GM21786 (cell line): Measurements from ENCODE around the gene CPNE1.

Experiments
- ATAC-seq: cut with Tn5 transposase; IDR thresholded peaks from one replicate; pipeline ENCODE4 v1.9.1; 2021; ENCODE audit not compliant: unreplicated experiment

CPNE1 gene

GRCh38 chr20:35621560-35621946, 43.1 kb downstream of the CPNE1 start:
- ATAC-seq = no peak

DNA sequence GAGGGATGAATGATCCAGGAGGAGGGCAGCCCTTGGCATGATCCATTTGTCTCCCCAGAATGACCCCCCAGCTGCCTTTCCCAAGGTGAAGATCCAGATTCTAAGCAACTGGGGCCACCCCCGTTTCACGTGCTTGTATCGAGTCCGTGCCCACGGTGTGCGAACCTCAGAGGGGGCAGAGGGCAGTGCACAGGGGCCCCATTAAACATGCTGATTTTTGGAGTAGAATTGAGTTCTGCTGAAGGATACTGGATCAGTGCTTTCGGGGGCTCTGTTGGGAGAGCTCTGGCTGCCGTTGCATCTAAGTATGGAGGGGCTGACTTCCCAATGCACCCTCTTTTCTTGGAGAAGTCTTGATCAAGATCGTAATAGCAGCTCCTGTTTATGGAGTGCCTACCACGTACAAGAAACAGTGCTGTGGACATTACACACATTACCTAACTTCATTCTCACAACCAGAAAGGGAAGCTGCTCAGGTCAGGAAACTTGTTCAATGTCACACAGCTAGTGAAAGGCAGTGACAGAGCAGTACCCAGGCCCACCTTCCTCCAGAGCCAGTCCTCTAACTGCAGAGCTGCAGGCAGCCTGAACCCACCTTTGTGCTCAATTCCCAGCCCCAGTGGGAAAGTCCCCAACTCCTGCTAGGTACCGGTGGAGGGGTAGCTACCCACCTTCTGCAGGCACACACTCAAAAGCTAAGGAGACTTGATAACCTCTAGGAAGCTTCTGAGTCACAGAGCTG, 43.7 kb downstream of the CPNE1 start:
- ATAC-seq = no peak

- peak; percentile 35 for ATAC-seq
Observed at GRCh38 chr20:35619196-35620095, 45.3 kb downstream of the CPNE1 start.

DNA sequence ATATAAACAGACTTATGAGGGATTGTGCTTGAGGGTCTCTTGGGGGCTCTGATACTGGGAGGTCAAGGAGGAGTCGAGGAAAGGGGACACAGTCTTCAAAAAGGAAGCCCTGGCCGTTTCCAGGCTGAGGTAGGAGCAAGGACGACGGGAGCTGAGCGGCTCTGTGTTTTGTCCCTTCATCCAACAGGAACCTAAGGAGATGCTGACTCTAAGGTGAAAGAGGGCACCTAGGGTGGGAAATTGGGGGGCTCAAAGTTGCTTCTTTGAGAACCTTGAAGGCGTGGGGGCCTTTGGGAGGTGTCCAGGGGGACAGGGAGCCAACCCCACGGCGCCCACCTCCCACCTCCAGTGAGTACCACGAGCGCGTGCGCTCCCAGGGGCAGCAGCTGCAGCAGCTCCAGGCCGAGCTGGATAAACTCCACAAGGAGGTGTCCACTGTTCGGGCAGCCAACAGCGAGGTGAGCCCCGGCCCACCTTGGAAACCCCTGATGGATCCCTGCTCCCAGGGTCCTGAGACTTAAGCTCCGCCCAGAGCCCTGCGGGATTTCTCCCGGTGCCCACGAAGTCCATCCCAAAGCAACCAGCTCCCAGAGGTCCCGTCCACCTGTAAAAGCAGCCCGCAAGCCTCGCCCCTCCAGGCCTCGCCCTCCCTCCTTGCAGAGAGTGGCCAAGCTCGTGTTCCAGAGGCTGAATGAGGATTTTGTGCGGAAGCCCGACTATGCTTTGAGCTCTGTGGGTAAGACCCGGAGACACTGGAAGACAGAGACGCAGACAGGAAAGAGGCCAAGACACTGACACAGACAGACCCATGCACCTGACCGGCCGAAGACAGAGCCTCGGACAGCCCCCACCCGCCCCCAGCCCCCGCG, 46.2 kb downstream of the CPNE1 start:
- ATAC-seq = no peak

- ATAC-seq = no peak
Observed at GRCh38 chr20:35617397-35618262, 47.1 kb downstream of the CPNE1 start.

- ATAC-seq = no peak
Observed at GRCh38 chr20:35616465-35617396, 48.0 kb downstream of the CPNE1 start.

DNA sequence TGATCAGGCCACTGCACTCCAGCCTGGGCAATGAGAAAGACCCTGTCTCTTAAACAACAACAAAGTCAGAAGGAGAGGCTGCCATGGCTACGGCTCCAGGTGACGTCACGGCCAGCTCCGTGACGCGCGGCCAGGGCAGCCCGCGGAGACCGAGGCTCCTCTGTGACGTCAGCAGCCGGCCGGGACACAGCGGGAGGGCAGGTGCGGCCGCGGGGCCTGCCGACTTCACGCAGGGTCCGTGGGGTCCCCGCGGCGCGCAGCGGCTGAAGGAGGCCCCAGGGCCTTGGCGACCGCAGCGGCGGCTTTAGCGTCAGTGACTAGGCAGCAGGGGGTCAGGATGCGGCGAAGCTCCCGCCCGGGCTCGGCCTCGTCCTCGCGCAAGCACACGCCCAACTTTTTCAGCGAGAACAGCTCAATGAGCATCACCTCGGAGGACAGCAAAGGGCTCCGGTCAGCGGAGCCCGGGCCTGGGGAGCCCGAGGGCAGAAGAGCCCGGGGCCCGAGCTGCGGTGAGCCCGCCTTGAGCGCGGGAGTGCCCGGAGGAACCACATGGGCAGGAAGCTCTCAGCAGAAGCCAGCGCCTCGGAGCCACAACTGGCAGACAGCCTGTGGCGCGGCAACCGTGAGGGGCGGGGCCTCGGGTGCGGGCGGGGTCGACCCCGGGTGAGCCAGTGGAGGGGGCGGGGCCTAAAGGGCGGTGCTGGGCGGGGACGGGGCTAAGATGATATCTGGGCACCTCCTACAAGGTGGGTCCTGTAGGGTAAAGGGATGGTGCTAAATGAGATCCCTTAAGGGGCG, 48.8 kb downstream of the CPNE1 start, which contains the start of gene SPAG4:
Gene SPAG4, plus strand, starts transcription at position 163 of the 798 bp plus-strand sequence. Its CDS starts 175 bp downstream, at position 338.
- peak; percentile 83 for ATAC-seq

DNA sequence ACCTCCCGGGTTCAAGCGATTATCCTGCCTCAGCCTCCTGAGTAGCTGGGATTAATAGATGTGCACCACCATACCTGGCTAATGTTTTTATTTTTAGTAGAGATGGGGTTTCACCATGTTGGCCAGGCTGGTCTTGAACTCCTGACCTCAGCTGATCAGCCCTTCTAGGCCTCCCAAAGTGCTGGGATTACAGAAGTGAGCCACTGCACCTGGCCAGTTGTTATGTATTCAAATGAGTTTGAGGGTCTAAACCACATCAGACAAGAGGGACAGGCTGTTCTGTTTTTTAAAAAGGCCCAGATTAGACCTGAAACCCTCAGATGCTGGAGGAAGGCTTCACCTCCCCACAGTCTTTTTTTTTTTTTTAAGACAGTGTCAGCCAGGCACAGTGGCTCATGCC, 53.2 kb downstream of the CPNE1 start:
- ATAC-seq = no peak

DNA sequence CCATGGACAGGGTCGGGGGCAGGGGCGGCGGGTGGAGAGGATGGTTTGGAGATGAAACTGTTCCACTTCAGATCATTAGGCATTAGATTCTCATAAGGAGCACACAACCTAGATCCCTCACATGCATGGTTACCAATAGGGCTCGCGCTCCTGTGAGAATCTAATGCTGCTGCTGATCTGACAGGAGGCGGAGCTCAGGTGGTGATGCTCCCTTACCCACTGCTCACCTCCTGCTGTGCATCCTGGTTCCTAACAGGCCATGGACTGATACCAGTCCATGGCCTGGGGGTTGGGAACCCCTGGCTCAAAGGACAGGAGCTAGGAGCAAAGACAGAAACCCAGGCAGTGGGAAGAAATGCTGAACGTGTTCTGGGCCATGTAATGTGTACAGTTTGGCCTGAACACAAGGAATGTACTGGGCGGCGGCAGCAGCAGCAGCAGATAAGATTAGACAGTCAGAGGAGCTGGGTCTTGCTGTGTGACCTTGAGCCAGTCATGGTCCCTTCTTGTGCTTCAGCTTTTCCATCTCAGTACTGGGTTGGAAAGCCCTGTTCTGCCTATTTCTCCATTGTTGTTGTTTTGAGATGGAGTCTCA, 53.8 kb downstream of the CPNE1 start:
- no peak for ATAC-seq

DNA sequence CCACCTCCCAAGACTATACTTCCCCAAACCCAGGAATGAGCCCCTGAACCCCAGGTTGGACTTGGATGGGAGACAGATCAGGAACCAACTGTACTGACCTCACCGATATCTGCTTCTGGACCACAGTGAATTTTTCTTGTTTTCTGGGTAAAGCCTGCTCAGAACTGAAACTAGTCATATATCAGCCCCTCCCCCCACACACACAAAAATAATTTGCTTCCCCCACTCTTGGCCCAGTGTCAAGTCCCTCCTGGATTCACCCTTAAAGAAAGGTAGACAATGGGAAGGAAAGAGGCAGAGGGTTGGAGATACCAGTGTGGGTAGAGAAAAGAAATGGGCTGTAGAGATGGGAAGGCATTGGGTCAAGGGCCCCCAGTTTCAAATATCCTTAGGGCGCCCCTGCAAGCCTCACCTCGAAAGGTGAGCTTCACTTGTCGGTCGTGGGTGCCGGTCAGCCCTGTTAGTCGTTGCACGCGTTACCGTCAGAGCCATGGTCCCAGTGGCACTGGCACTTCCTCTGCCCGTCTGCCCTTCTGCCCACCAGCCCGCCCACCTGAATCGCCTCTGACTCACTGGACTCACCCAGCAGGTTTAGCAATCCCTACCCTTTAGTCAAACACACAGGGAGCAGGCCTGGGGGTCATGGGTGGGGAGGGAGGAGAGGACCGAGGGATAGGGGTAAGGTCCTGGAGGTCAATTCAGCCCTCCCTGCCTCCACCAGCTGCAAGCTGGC, 57.5 kb downstream of the CPNE1 start:
- ATAC-seq = no peak

GRCh38 chr20:35606127-35606526, 58.6 kb downstream of the CPNE1 start:
- ATAC-seq = no peak

GRCh38 chr20:35604449-35604747, 60.3 kb downstream of the CPNE1 start:
- ATAC-seq = no peak

DNA sequence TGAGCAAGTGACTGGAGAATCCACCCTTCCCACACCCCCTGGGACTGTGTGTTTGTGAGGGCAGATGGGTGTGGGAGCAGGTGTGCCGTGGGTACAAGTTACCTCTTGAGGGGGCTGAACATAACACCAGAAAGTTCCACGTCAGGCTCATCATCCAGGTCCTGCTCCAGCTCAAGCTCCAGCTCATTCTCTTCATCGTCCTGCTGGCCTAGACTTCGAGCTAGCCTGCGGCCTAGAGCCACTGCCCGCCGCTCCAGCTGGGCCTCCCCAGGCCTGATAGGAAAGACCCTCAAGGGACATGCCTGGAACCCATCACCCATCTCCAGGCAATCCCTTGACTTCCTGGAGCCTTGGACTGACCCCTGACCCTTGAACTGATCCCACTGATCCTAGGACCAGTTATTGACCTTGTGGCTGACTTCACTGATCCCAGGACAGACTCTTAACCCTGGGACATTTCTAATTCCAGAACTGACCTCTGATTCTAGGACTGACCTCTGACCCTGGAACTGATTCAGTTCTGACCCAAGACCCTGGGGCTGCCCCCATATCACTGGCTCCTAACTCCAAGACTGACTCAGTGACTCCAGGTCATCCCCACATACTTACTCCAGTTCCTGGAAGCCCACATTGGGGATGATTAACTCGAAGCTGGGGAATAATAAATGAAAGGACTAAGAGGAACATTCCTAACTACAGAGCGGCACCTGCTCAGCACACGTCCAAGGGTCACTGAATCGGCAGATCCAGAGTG, 60.8 kb downstream of the CPNE1 start:
- no peak for ATAC-seq

- no peak for ATAC-seq
Observed at GRCh38 chr20:35602851-35603495, 61.7 kb downstream of the CPNE1 start.

- ATAC-seq = no peak
Observed at GRCh38 chr20:35601990-35602389, 62.7 kb downstream of the CPNE1 start.
